Measurements from ENCODE around the gene PCDHA12.

DNA sequence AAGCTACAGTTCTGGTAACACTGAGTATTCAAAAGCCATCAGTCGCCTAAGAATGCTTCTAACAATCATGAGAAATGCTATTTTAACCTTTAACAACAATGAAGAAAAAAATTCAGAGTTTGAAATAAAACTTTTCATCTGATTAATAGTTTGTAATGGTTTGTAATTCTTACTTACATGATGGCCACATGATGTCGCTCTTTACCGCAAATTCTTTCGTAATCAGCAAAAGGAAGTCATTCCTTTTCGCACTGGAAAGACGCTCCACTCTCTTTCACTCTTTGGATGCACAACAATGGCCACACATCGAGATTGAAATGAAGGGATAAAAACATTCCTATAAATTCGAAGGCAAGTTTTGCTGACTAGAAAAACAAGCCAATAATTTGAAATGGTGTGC, 41.1 kb upstream of the PCDHA12 start, which contains the start of gene PCDHA7:
- TF ChIP-seq POLR2AphosphoS5 (IDR thresholded peaks at IDR 0.05; ENCODE audit: low read depth, low read length), result no peak
- no peak for TF ChIP-seq POLR2A (IDR thresholded peaks at IDR 0.05; ENCODE audit: low read depth, low read length)
